ENCODE data around the gene RBM20.

GRCh38 chr10:110650265-110650668 lies 6.1 kb downstream of the RBM20 start:
- TF ChIP-seq CTCF (IDR thresholded peaks at IDR 0.05) (no peak), POLR2A (IDR thresholded peaks at IDR 0.05) (no peak)

Measured in uterus (tissue), 2 donors.